ENCODE data around the gene MAS1L.
A peak's percentile ranks its signal among the peaks of the same experiment; 100 is the strongest.

The MAS1L gene

DNA sequence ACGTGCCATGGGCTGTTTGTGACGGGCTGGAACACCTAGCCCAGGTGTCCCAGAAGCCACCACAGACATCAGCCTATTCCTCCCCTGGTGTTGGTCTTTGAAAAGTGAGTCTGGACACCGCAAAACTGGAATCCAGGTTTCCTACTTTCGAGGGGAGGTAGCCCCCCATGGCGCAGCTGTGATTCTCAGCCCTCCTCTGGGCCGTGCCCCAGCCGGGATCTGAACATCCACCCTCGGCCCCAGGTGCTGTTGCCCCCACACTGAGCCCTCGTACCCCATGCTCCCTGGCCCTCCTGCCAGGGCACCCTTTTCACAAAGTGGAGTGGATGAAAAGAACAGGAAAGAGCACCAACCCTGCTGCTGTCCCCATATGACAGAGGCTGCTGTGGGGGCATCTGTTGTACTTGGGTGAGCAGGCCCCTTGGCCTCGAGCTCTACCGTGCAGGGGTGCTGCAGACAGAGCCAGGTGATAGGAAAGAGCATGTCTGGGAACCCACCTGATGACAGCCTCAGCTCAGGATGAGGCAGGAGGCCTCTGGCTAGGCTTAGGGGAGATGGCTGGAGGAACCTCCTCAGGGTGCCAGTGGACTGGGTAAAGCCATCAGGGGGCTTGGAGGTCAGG, 18.8 kb upstream of the MAS1L start:
- H3K36me3 ChIP-seq (ENCODE audit: low read depth) = no peaks in the 10 kb centered on the region
- DNase-seq (ENCODE audit: low spot score) = no peak
- H3K4me3 ChIP-seq (ENCODE audit: severe bottlenecking) = no peak overlapping the region
- no peaks in the 10 kb centered on the region for H3K27me3 ChIP-seq (ENCODE audit: insufficient read depth, poor library complexity, severe bottlenecking)
- no peak overlapping the region for H3K27ac ChIP-seq (ENCODE audit: poor library complexity, severe bottlenecking)
- no peak for ATAC-seq (ENCODE audit: low read depth)
- TF ChIP-seq, protein P1, sequence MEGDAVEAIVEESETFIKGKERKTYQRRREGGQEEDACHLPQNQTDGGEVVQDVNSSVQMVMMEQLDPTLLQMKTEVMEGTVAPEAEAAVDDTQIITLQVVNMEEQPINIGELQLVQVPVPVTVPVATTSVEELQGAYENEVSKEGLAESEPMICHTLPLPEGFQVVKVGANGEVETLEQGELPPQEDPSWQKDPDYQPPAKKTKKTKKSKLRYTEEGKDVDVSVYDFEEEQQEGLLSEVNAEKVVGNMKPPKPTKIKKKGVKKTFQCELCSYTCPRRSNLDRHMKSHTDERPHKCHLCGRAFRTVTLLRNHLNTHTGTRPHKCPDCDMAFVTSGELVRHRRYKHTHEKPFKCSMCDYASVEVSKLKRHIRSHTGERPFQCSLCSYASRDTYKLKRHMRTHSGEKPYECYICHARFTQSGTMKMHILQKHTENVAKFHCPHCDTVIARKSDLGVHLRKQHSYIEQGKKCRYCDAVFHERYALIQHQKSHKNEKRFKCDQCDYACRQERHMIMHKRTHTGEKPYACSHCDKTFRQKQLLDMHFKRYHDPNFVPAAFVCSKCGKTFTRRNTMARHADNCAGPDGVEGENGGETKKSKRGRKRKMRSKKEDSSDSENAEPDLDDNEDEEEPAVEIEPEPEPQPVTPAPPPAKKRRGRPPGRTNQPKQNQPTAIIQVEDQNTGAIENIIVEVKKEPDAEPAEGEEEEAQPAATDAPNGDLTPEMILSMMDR (IDR thresholded peaks at IDR 0.05; ENCODE audit: poor library complexity, severe bottlenecking) = no peak
- no peaks in the 10 kb centered on the region for H3K9me3 ChIP-seq (ENCODE audit: severe bottlenecking)
- no peaks in the 10 kb centered on the region for H3K4me1 ChIP-seq (ENCODE audit: insufficient read depth, poor library complexity, severe bottlenecking)

DNA sequence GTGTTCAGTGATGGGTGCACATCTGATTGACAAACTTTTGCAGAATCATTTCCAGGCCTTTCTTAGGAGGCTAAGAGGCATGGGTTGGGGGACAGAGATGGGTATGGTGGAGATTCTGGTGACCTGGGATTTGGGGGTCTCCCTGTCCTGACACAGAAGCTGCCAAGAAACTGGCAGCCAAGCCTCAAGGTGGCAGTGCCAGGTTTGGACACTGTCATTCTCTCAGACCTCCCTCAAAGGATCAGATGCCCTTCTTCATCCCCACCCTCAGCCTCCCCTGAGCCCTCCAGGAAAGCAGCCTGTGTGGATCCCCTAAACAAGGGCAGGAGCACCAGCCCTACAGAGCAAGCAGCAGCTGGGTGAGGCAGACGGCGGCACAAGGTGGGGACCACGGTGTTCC, 18.1 kb upstream of the MAS1L start:
- Histone ChIP-seq H3K4me3 (ENCODE audit: severe bottlenecking) (no peak overlapping the region), H3K27ac (ENCODE audit: poor library complexity, severe bottlenecking) (no peak overlapping the region), H3K27me3 (ENCODE audit: insufficient read depth, poor library complexity, severe bottlenecking) (no peaks in the 10 kb centered on the region), H3K4me1 (ENCODE audit: insufficient read depth, poor library complexity, severe bottlenecking) (no peaks in the 10 kb centered on the region), H3K36me3 (ENCODE audit: low read depth) (no peaks in the 10 kb centered on the region), H3K9me3 (ENCODE audit: severe bottlenecking) (no peaks in the 10 kb centered on the region)
- TF ChIP-seq, protein P1 (IDR thresholded peaks at IDR 0.05; ENCODE audit: poor library complexity, severe bottlenecking) = no peak
- ATAC-seq (ENCODE audit: low read depth) (no peak), DNase-seq (ENCODE audit: low spot score) (no peak)

DNA sequence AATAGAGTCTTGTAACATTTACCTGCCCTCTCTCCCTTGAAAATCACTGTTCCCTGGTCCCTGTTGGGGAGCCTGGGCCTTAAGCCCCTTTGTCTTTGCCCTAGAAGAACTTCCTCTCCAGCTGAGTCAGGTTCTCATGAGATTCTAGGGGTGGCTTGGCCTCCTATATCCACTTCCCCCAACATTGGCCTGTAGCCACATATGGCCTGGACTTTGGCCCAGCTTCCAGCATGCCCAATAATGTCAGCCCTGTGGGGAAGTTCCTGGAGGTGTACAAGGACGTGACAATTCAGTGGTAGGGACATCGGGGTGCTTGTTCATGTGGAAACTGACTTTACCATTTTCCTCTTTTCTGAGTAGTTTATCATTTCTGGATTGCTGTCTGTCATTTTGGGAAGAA, 17.2 kb upstream of the MAS1L start:
- no peak overlapping the region for H3K4me3 ChIP-seq (ENCODE audit: severe bottlenecking)
- no peaks in the 10 kb centered on the region for H3K9me3 ChIP-seq (ENCODE audit: severe bottlenecking)
- H3K27ac ChIP-seq (ENCODE audit: poor library complexity, severe bottlenecking) = no peak overlapping the region
- TF ChIP-seq, protein P1 (IDR thresholded peaks at IDR 0.05; ENCODE audit: poor library complexity, severe bottlenecking) = no peak
- H3K4me1 ChIP-seq (ENCODE audit: insufficient read depth, poor library complexity, severe bottlenecking) = no peaks in the 10 kb centered on the region
- no peaks in the 10 kb centered on the region for H3K36me3 ChIP-seq (ENCODE audit: low read depth)
- ATAC-seq (ENCODE audit: low read depth) (no peak), DNase-seq (ENCODE audit: low spot score) (no peak)
- no peaks in the 10 kb centered on the region for H3K27me3 ChIP-seq (ENCODE audit: insufficient read depth, poor library complexity, severe bottlenecking)

DNA sequence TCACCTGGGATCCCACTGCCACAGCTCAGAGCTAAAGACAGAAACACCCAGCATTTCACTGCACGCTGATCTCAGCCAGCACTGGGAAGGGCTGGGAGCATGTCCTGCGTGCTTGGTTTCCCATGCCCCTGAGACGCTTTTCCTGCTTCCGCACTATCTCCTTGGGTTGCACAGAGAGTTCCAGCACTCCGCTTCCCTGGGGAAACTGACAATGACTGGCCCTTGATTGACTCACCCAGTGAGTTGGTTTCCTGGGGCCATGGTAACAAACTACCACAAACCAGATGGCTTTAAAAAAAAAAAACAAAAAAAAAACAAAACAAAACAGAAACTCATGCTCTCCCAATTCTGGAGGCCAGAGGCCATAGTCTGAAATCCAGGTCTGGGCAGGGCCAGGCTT, 14.8 kb upstream of the MAS1L start:
- Histone ChIP-seq H3K4me3 (ENCODE audit: severe bottlenecking) (no peak overlapping the region), H3K4me1 (ENCODE audit: insufficient read depth, poor library complexity, severe bottlenecking) (no peaks in the 10 kb centered on the region), H3K27me3 (ENCODE audit: insufficient read depth, poor library complexity, severe bottlenecking) (peaks cover 6% of the 10 kb centered on the region), H3K27ac (ENCODE audit: poor library complexity, severe bottlenecking) (no peak overlapping the region), H3K9me3 (ENCODE audit: severe bottlenecking) (no peaks in the 10 kb centered on the region), H3K36me3 (ENCODE audit: low read depth) (no peaks in the 10 kb centered on the region)
- TF ChIP-seq, protein P1 (IDR thresholded peaks at IDR 0.05; ENCODE audit: poor library complexity, severe bottlenecking) = no peak
- ATAC-seq (ENCODE audit: low read depth) = peak; percentile 63
- no peak for DNase-seq (ENCODE audit: low spot score)

DNA sequence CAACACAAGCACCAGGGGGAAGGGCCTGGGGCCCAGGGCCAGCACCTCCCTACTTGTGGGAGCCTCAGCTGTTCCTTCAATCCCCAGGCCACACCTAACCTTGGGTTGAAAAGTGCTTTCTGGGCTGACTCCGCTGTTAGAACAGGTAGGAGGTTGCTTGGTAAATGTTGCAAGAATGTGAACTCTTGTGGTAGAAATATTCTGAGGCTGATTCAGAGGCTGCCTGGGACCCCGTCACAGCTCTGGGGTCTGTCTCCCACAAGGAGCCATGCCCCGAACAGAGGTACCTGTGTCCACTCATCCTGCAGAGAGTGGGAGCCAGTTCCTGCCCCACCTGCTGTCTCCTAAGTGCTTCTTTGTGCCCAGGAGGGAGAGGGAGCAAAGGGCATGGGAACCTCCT, 14.4 kb upstream of the MAS1L start:
- peak; percentile 43; the same call in 2 of the 3 replicates for ATAC-seq (ENCODE audit: low read depth)
- TF ChIP-seq, protein P1 (IDR thresholded peaks at IDR 0.05; ENCODE audit: poor library complexity, severe bottlenecking) = no peak
- no peak overlapping the region for H3K27ac ChIP-seq (ENCODE audit: poor library complexity, severe bottlenecking)
- no peak for DNase-seq (ENCODE audit: low spot score)
- H3K4me1 ChIP-seq (ENCODE audit: insufficient read depth, poor library complexity, severe bottlenecking) = no peaks in the 10 kb centered on the region
- no peaks in the 10 kb centered on the region for H3K36me3 ChIP-seq (ENCODE audit: low read depth)
- no peaks in the 10 kb centered on the region for H3K9me3 ChIP-seq (ENCODE audit: severe bottlenecking)
- no peak overlapping the region for H3K4me3 ChIP-seq (ENCODE audit: severe bottlenecking)
- peaks cover 6% of the 10 kb centered on the region for H3K27me3 ChIP-seq (ENCODE audit: insufficient read depth, poor library complexity, severe bottlenecking)

All from RWPE2 (cell line).